ENCODE measurements around the gene PP2D1. TPM values are rescaled to one million over a fixed set of nuclear protein-coding genes. Genes with fewer than 3 reads are reported as not detected.

The PP2D1 gene
- not detected in 2 replicates for total RNA-seq

DNA sequence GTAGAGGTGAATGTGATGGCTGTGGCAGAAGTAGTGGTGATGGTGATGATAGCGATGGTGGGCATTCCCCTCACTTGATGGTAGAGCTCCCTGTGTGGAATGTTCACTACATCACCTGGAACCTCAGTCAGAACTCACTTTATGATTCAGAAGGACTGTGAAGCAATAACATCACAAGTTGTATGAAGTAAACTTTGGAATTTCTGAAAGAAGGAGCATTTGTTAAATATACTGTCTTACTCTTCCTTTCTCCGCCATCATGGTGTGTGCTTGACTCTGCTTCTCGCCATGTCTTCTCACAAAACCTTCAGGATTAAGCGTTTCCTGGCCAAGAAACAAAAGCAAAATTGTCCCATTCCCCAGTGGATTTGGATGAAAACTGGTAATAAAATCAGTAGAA, at the start of gene PP2D1:
PP2D1 (minus strand) TSS at position 101 of the 400 bp plus-strand sequence. CDS start 192 bp downstream, outside the sequence.

DNA sequence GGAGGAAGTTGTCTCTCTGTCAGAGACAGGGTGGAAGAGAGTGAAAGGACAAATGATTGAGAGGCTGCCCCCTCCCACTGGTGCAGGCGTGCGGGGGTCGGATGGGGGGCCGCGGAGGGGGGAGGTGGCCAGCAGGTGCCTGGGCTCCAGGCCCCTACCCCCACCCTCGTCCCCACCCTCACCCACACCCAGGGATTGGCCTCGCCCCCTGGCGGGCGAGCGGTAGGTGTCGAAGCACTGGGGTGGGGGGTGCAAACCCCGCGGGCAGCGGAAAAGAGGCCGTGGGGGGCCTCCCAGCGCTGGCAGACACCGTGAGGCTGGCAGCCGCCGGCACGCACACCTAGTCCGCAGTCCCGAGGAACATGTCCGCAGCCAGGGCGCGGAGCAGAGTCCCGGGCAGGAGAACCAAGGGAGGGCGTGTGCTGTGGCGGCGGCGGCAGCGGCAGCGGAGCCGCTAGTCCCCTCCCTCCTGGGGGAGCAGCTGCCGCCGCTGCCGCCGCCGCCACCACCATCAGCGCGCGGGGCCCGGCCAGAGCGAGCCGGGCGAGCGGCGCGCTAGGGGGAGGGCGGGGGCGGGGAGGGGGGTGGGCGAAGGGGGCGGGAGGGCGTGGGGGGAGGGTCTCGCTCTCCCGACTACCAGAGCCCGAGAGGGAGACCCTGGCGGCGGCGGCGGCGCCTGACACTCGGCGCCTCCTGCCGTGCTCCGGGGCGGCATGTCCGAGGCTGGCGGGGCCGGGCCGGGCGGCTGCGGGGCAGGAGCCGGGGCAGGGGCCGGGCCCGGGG, 27.9 kb upstream of the PP2D1 start, which contains the start of gene KAT2B:
KAT2B (plus strand) TSS at position 682 of the 783 bp plus-strand sequence; CDS start at position 714, 32 bp downstream.

DNA sequence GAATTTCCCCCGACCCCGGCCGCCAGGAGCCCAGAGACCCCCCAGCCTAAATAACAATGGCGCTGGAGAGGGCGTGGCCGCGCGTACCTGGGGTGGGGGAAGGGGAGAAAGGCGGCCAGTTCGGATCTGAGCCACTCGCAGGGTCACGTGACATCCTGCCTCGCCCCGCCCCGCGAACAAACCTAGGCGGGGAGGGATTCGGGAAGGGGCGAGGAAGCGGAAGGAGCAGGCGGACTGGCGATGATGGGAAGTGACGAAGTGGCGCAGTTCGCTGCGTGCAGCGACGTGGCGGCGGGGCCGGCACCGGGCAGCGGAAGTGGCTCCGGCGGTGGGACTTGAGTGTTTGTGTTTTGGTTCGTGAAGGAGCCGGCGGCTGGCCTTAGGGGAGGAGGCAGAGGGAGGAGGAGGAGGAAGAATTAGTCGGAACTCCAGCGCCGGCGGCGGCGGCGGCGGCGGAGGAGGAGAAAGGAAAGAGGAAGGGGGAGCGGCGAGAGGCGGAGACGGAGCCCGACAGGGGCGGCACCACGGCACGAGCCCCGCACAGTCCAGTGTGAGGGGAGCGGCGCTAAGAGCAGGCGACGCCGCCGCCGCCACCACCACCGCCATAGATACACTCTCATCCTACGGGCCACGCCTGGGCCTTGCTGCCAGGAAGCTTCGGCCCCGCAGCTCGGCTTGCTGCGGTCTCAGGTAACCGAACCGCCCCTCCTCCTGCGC, 65.1 kb downstream of the PP2D1 start, which contains the start of gene RAB5A:
RAB5A (plus strand) TSS at position 266 of the 717 bp plus-strand sequence. CDS start 3,802 bp downstream, outside the sequence.

Other genes with a start within 250 kb of the PP2D1 start
- under 0.01 TPM in 1 of 2 replicates, not detected in the other for gene EFHB, start 78.0 kb downstream of the PP2D1 start, total RNA-seq
- gene RAB5A, start 65.2 kb downstream of the PP2D1 start, total RNA-seq, result 36.8 and 41.8 TPM in 2 replicates
- 3.6 and 3.7 TPM in 2 replicates for gene KAT2B, start 28.2 kb upstream of the PP2D1 start, total RNA-seq
- gene SGO1, start 173.9 kb upstream of the PP2D1 start, total RNA-seq, result 9.5 and 11.8 TPM in 2 replicates

Measured in bronchus fibroblast of lung (primary cell).